DMS79 (cell line): ENCODE results near the gene SLC39A6.
"Not testable (repeated sequence)": the region's sequence is repeated elsewhere in the genome, so short reads cannot be mapped to it uniquely, and the experiment has no call there.

ENCODE experiments used
- DNase-seq: peaks from one replicate; lab custom pipeline; 2025; lab: John Stamatoyannopoulos, UW

Gene SLC39A6

GRCh38 chr18:36099311-36099710 is 29.8 kb downstream of the SLC39A6 start:
- no peak for DNase-seq

- no peak for DNase-seq
These were observed 32.2 kb downstream of the SLC39A6 start for GRCh38 chr18:36096955-36097354.

GRCh38 chr18:36095936-36096519 is 33.1 kb downstream of the SLC39A6 start:
- no peak for DNase-seq

GRCh38 chr18:36094431-36094830 is 34.7 kb downstream of the SLC39A6 start:
- no peak for DNase-seq

GRCh38 chr18:36092116-36092515 is 37.0 kb downstream of the SLC39A6 start:
- not testable (repeated sequence) for DNase-seq

GRCh38 chr18:36089001-36089400 is 40.1 kb downstream of the SLC39A6 start:
- no peak for DNase-seq

- DNase-seq: no peak
These were observed 40.9 kb downstream of the SLC39A6 start for GRCh38 chr18:36088256-36088655.

GRCh38 chr18:36086186-36086585 is 43.0 kb downstream of the SLC39A6 start:
- no peak for DNase-seq

GRCh38 chr18:36085195-36085594 is 43.9 kb downstream of the SLC39A6 start:
- no peak for DNase-seq

GRCh38 chr18:36083729-36084128 is 45.4 kb downstream of the SLC39A6 start:
- DNase-seq: no peak

- DNase-seq: not testable (repeated sequence)
These were observed 48.0 kb downstream of the SLC39A6 start for GRCh38 chr18:36081118-36081517.

- DNase-seq: no peak
These were observed 50.2 kb downstream of the SLC39A6 start for GRCh38 chr18:36078751-36079529.

GRCh38 chr18:36077764-36078163 is 51.4 kb downstream of the SLC39A6 start:
- DNase-seq: not testable (repeated sequence)

- peak; percentile 93 for DNase-seq
These were observed 53.1 kb downstream of the SLC39A6 start for GRCh38 chr18:36075862-36076587.

- no peak for DNase-seq
These were observed 54.7 kb downstream of the SLC39A6 start for GRCh38 chr18:36074435-36074834.

GRCh38 chr18:36073676-36074075 is 55.5 kb downstream of the SLC39A6 start:
- DNase-seq: no peak

GRCh38 chr18:36072406-36072805 is 56.7 kb downstream of the SLC39A6 start:
- not testable (repeated sequence) for DNase-seq

- peak; percentile 95 for DNase-seq
These were observed 61.8 kb downstream of the SLC39A6 start, which contains the start of gene RPRD1A for GRCh38 chr18:36067055-36067957. Gene RPRD1A, minus strand, starts transcription at chr18:36067559. Its CDS starts 155 bp downstream, at chr18:36067404.

GRCh38 chr18:36066686-36067054 is 62.5 kb downstream of the SLC39A6 start:
- DNase-seq: no peak

GRCh38 chr18:36066001-36066400 is 63.1 kb downstream of the SLC39A6 start:
- no peak for DNase-seq

GRCh38 chr18:36064809-36065079 is 64.4 kb downstream of the SLC39A6 start:
- not testable (repeated sequence) for DNase-seq
